ENCODE results near the gene ROCK2.

DNA sequence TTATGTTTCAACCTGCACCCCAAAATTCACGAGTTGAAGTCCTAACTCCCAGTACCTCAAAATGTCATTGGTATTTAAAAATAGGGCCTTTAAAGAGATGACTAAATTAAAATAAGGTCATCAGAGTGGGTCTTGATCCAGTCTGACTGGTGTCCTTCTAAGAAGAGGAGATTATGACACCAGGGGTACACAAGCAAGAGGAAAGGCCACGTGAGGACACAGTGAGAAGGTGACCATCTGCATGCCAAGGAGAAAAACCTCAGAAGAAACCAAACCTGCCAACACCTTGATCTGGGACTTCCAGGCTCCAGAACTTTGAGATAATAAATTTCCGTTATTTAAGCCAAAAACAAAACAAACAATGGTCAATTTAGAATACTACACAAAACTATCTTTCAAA is 22.6 kb downstream of the ROCK2 start:
- TF ChIP-seq, protein P1, sequence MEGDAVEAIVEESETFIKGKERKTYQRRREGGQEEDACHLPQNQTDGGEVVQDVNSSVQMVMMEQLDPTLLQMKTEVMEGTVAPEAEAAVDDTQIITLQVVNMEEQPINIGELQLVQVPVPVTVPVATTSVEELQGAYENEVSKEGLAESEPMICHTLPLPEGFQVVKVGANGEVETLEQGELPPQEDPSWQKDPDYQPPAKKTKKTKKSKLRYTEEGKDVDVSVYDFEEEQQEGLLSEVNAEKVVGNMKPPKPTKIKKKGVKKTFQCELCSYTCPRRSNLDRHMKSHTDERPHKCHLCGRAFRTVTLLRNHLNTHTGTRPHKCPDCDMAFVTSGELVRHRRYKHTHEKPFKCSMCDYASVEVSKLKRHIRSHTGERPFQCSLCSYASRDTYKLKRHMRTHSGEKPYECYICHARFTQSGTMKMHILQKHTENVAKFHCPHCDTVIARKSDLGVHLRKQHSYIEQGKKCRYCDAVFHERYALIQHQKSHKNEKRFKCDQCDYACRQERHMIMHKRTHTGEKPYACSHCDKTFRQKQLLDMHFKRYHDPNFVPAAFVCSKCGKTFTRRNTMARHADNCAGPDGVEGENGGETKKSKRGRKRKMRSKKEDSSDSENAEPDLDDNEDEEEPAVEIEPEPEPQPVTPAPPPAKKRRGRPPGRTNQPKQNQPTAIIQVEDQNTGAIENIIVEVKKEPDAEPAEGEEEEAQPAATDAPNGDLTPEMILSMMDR (IDR thresholded peaks at IDR 0.05), result no peak
- no peak for TF ChIP-seq POLR2A (IDR thresholded peaks at IDR 0.05)

All from Peyer's patch (tissue), 4 donors.